GM21423 (cell line): Measurements from ENCODE around the gene KIF26B.
A peak's percentile ranks its signal among the peaks of the same experiment; 100 is the strongest.

ENCODE experiments used
- ATAC-seq: cut with Tn5 transposase; IDR thresholded peaks from one replicate; pipeline ENCODE4 v1.9.1; 2021; ENCODE audit warnings: mild to moderate bottlenecking, moderate library complexity; ENCODE audit not compliant: unreplicated experiment

Gene KIF26B

GRCh38 chr1:245131026-245131393 lies 23.8 kb upstream of the KIF26B start:
- ATAC-seq, result no peak

- ATAC-seq, result no peak
Measured at GRCh38 chr1:245132771-245133170, 22.0 kb upstream of the KIF26B start.

- no peak for ATAC-seq
Measured at GRCh38 chr1:245133995-245134715, 20.6 kb upstream of the KIF26B start.

- no peak for ATAC-seq
Measured at GRCh38 chr1:245142171-245142798, 12.5 kb upstream of the KIF26B start.

GRCh38 chr1:245142976-245143375 lies 11.8 kb upstream of the KIF26B start:
- ATAC-seq, result no peak

- no peak for ATAC-seq
Measured at GRCh38 chr1:245143849-245144248, 10.9 kb upstream of the KIF26B start.

- no peak for ATAC-seq
Measured at GRCh38 chr1:245148069-245148468, 6.7 kb upstream of the KIF26B start.

- no peak for ATAC-seq
Measured at GRCh38 chr1:245148861-245149260, 5.9 kb upstream of the KIF26B start.

- ATAC-seq, result peak; percentile 34
Measured at GRCh38 chr1:245153081-245153551, 1.7 kb upstream of the KIF26B start.

- no peak for ATAC-seq
Measured at GRCh38 chr1:245153552-245154428, 995 bp upstream of the KIF26B start.

GRCh38 chr1:245155272-245156040 lies 671 bp downstream of the KIF26B start:
- no peak for ATAC-seq

- ATAC-seq, result peak; percentile 93
Measured at GRCh38 chr1:245156041-245156735, 1.4 kb downstream of the KIF26B start.

GRCh38 chr1:245156736-245157505 lies 2.1 kb downstream of the KIF26B start:
- no peak for ATAC-seq

GRCh38 chr1:245158913-245159312 lies 4.1 kb downstream of the KIF26B start:
- ATAC-seq, result no peak

- no peak for ATAC-seq
Measured at GRCh38 chr1:245160288-245160687, 5.5 kb downstream of the KIF26B start.

GRCh38 chr1:245160741-245161400 lies 6.1 kb downstream of the KIF26B start:
- ATAC-seq, result no peak

- ATAC-seq, result no peak
Measured at GRCh38 chr1:245161866-245162265, 7.1 kb downstream of the KIF26B start.

- ATAC-seq, result no peak
Measured at GRCh38 chr1:245166471-245166885, 11.7 kb downstream of the KIF26B start.

GRCh38 chr1:245168086-245168485 lies 13.3 kb downstream of the KIF26B start:
- ATAC-seq, result no peak
